ENCODE data around the gene CTCFL.

Gene CTCFL

DNA sequence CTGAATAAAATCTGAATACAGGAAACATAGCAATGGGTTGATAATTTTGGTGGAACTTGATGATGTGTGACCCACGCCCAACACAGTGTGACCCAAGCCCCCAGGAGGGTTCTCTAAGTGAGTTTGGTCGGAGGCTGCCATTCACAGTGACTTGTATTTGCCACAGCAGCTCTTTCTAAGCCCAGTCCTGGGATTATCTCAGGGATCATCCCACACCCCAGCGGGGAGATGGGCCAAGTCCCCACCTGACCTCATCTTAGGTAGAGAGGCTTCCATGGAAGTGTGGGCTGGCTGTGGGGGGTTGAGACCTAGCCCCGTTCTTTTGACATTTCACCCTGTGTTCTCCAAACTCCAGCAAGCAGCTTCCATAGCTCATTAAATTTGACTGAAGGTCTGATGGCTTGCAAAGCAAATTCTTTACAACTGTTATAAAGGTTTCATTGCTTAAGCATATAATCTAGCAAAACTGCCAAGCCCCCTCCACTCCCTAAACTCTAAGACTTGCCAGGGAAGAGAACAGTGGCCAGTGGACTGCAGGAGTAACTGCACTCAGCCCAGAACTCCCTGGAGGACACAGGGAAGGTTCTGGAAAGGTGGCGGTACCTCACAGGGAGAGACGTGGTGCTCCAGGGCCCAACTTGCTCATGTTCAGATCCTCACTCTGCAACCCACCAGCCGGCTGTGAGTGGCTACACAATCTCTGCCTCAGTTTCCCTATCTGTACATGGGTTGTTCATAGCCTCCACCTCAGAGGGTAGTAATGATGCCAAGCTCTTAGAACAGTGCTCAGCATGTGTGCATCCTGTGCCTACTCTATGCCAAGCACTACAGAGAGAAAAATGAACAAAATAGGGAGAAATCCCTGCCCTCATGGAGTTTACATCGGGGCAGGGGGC lies 35.0 kb upstream of the CTCFL start:
- no peak for DNase-seq

DNA sequence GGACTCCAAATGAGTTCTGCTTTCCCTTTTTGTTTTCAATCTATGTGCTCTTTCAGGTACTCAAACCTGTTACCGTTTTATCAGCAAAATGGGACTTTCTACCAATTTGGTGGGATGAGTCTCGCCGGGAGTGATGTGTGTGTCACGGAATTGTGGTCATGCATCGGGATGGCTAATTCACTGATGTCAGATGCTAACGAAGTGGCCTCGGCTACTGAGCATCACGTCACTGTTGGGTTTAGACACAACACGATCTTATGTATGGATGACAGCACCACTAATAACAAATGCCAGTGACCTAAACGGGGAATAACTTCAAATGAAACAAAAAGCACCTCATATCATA lies 34.3 kb upstream of the CTCFL start:
- no peak for DNase-seq

DNA sequence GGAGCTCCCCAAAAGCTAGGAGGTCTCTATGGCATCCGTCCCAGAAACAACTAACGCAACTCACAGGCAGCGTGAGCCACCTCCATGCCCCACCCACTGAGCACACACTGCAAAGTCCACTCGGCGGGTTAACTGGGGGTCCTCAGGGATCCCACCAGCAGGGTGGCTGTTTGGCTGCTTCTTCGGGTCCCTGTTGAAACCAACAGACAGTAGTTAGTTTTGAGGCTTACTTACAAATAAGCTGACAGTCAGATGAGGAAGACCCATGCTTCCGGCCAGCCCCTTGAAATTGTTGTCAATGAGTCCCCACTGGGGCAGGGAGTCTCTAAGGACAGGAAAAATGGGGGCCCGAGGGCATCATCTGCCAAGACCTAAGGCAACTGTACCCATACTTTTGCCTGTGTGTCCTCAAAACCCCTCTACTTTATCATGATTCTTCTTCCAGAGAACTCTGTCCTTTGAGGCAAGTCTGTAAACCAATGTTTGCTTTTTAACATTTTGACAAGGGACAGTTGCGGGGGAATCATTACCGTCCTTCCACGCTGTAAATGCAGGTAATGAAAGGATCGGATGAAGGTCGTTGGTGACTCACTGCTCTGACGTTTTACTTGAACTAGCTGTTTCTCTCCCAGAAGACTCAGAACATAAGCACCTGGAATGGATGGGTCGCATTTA lies 33.8 kb upstream of the CTCFL start:
- DNase-seq: no peak

DNA sequence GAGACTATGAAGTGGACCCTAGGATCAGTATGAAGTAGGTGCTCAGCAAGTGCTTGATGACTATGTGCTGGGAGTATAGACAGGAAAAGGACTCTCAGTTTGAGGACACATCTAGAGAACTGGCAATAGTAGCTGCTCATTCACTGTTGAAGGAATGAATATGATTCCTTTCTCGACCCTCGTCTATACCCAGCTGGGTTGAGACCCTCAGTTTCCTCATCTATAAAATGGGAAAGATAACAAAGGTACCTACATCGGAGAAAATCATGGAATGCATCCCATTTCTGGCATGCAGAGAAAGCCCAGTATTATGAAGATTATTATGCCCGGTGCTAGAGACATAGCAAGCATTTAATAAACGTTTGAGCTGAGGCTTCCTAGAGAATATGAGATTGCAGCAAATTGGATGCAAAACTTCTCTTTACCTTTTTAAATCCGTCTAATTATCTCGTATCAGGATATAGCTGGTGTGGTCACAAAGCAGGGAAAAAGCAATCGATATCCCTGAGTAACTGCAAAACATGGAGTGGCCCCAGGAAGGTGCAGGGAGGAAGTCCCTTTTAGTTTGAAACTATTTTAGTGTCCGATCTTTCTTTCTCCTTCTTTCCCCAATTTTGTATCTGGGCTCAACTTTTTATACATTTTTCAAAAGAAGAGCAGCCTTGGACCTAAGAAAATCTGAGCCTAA lies 33.1 kb upstream of the CTCFL start:
- no peak for DNase-seq

DNA sequence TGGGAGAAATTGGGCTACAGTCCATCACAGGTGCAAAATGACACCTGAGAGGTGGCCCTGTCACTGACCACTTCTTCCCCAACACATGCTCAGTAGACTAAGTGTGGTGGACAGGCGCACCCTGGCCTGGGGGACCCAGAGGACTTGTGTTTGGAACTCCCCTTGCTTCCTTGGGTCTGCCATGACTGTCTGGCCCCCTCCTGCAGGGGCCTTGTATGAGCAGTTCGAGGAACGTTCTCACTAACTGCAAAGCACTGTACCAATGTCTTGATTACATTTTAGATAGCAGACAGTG lies 32.0 kb upstream of the CTCFL start:
- DNase-seq: no peak

DNA sequence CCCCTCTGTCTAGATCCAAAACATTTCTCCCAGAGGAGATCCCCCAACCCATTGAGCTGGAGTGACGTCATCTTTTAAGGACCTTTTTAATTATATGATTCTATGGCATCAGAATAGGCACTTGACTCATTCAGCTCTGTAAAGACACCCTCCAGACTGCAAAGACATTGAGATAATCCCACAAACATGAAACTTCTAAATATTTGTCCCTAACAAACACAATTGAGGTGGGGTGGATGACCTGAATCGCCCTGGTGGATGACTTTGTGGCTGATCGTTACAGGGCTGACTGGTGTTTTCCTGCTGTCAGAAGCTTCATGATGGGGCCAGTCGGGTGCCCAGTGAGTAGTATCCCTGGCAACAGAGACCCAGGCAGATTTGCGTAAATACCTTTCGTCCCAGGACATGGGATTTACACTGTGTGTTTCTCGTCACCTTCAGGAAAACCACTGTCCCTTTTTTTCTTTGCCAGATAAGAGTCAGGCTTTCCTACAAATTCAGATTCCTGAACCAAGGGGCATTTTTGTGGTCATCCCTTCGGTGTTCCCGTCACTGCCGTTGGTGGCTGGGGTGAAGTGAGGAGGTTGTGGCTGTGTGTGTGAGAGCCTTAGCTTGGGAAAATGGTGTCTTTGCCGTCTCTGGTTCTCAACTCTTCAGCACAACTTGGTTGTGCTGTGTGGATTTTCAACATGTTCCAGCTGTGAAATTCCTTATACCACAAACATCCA lies 30.7 kb upstream of the CTCFL start:
- no peak for DNase-seq

DNA sequence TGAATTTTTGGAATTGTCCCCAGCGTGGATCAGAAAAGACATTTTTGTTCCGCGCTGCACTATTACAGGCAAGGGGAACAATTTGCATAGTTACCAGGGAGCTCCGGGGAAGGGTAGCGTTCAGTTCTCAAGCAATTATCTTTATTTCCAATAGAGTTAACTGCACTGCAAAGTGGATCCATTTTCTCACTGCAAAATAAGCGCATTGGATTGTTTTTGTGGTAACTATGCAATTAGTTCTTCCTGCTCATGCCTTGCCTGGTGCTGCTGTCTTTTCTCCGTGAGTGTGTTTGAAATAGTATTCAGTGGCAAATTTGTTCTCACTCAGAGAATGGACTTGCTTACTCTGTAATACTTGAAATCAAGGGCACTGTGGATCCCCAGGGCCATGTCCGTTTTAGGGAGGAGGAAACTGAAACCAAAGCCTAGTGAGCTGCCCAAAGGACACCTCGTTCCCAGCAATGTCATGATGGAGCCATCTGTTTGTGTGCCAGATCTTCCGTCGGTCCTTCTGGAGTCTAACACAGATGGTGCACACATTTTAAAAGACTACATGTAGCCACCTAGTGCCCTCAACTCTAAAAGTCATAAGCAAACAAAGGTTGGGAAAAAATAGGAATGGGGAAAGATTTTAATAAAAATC lies 28.6 kb upstream of the CTCFL start:
- DNase-seq: peak; percentile 35

DNA sequence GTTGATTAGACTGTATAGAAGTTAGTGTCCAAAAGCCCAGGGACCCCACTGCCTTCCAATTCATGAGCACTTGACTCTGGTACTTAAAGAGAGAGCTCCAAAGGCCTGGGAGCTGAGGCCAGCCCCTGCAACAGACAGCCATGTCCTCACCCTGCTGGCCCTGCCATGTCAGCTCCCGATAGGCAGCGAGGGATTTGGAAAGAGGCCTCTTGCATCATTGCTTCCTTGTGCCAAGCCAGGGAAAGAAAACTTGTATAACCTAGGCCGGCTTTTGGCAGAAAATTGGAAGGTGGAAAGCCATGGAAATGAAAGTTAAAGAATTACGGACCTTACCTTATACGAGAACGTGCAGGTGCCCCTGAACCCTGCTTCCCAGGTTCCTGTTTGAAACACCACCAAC lies 27.5 kb upstream of the CTCFL start:
- no peak for DNase-seq

DNA sequence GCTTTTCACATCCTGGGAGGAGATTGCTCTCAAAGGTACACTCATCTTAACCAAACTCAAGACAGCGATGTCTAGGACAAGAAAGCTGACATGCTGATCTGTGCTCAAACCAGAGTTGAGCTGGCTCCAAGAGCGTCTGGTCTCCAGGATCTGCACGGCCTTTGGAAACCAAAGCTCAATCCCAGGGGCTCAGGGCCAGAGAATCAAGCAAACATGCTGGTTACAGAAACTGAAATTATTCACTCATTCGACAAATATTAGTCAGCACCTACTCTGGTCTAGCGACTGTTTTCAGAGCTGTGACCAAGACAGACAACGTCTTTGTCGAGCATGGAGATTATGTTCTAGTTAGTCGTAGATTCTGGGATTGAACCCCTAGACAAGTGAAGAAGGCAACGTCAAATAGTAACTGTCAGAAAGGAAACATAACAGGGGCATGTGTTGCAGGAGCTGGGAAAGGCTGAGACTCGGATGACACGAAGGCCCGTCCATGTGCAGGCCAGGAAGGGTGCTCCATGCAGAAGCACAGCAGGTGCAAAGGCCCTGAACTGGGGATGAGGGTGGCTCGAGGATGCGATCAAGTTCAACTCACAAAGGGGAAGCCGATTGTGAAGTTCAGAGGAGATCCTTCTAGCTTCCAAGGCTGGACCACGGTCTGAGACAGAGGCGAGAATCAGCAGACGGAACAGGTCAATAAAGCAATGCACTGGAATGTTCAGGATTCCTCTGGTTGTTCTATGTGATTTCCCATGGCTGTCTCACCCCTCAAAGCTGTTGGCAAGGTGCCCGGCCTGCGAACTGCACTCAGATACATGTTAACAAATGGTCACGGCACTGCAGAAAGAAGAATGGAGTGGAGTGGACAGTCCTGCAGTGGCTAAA lies 23.5 kb upstream of the CTCFL start:
- no peak for DNase-seq

DNA sequence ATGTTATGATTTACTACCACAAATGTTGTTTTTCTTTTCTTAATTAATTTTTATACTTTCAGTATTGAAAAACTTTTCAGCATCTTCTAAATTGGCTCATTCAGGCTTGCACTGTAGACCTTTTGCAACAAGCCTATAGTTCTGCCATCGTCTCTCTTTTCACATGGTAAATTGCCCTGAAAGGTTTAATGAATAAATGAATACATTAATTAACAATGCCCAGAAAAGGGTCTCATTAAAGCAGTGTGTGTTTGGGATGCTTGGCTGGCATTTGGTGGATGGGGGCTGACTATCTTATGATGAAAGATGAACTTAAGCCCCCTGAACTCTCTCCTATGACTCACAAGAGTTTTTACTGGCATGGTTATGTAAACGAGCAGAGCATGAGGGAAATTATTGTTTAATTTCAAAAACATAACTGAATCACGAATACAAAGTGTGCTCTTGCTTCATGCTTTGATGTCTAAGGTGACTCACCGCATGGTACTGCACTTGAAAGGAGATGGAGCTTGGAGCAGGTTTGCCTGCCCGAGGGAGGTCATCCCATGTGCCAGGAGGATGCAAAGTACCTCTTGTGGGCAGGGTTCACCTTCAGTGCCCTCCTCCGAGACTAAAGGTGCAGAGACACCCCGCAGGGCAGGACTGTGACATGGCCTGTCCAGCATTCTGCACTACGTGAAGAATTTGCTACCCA lies 22.2 kb upstream of the CTCFL start:
- no peak for DNase-seq

DNA sequence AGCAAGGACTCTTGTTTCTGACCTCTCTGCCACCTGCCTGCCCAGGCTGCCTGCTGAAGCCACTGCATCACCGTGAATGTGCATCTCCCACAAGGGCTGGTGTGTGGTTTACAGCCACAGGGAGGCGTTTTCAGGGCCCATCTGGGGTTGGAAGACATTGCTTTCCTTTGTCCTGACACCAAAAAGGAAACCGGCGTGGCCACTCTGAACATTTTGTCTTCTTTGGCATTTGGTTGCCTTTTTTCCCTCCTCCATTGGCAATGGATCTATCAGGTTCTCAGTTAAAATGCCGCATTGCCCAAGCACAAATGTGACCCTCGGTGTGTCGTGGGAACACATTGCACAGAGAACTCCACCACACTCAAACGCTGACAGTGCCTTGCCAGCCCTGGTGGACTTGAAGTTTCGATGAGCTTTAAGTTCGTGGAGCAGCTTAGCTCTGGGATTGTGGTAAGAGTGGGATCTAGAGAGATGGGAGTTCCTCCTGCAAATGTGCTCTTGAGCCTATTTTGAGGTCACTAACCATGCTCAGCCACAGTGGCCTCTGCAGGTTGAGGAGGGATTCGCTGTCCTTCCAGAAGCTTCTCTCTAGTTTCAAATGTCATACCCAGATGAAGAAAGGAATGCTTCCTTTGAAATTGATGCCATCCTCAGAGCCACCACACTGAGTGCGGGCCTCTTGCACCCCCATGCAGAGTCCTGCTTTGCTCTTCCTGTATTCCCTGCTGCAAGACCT lies 21.2 kb upstream of the CTCFL start:
- no peak for DNase-seq

DNA sequence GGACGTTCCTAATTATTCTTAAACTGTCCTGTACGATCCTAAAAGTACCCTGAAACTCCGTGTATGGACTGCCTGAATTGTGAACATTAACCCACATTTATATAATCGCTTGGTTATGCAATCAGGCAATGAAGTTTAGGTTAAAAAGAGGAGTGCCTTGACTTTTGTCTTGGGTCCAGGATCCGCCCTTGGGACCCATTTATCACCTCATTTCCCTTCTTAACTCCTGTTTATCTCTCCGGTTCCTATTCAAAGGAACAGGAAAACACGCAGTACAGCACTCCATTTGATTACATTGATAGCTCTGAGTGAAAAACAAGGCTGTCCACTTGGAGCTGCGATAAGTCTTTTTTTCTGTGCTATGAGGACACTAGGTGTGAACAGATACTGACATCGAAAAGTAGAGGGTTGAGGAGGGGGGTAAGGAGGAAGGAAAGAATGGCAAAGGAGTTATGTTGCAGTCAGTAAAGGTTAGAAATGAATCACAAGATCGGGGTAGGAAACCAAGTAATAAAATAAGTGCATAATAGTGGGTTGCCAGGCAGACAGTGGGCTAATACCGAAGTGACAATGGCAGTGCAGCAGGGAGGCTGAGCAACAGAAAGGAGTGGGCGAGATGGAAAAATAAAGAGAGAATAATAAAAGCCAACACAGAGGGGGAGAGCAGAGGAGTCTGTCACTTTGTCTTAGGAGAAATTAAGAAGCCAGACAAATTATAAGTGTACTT lies 20.1 kb upstream of the CTCFL start:
- DNase-seq: no peak

DNA sequence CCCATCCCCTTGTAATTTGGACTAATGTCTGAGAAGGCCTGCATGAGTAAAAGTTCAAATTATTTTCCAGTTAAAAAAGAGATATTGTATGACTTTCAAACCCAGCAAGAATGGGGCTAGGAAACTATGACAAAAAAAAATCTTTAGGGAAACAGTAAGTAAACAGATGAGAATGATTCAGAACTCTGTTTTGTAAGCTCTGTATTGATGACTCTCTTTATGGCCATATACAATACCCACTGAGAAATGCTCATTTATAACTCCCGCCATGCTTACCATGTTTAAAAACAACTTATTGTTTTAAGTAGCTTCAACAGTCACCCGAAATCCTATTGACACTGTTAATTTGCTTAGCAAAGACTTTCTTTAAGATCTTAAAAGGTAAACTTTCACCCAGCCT lies 18.8 kb upstream of the CTCFL start:
- no peak for DNase-seq

DNA sequence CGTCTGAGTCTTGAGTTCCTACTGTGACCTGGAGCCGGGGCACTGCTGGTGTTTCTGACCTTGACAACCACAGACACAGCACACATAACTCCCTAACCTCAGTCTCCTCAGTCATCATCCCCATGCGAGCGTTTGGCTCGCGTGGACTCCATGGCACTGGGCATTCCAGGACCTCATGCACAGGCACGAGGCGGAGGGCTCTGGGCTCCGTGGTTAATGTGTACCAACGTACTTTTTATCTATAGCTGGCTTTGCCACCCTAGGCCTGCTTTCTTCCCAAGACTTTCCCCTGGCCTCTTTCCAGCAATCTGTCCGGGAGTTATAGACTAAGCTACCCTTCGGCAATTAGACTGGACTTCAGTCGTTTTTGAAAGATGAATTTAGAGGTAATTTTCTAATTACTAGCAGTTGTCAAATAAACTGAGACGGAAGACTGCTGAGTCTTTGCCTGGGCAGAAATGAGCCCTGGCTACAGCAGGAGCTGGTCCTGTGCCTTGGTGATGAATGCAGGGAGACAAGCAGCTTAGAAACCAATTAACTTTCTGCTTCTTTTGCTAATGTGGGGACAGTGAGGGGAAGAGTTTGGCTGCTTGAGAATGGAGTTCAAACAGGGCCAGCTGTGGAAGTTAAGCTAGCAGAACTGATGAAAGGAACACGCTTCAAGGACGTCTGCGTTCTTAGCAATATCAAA lies 16.1 kb upstream of the CTCFL start:
- no peak for DNase-seq

DNA sequence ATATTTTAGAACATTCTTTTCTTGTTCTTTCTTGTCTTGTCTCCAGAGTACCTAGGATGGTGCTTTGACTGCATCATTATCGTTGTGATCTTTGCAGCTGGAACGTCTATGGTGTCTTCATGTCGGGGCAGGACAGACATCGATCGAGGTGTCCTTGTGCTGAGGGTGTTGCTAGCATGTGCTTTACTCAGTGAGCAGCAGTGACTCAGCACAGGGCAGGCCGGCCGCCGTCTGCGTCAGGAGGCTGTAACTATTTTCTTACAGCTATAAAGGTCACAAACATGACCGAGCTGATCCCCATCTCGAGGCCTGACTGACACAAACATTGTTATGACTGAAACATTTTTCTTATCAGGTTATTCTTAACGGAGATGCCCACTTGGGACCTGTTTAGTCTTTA lies 14.9 kb upstream of the CTCFL start:
- no peak for DNase-seq

DNA sequence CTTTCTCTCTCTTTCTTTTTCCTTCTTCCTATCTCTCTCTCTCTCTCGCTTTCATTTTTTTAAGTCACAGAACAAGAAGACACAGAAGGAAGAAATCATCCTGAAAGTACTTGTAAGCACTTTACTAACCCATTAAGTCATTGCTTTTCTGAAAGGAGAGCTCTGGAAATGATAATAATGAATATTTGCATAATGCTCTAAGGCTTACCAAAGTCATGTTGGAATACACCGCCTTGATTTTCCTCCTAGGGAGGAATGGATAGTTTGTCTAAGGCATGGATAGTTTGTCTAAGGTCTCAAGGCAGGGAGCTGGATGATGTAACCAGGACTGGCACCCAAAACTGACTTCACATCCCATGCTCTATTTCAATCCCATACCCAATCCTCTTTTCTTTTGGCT lies 12.9 kb upstream of the CTCFL start:
- no peak for DNase-seq

DNA sequence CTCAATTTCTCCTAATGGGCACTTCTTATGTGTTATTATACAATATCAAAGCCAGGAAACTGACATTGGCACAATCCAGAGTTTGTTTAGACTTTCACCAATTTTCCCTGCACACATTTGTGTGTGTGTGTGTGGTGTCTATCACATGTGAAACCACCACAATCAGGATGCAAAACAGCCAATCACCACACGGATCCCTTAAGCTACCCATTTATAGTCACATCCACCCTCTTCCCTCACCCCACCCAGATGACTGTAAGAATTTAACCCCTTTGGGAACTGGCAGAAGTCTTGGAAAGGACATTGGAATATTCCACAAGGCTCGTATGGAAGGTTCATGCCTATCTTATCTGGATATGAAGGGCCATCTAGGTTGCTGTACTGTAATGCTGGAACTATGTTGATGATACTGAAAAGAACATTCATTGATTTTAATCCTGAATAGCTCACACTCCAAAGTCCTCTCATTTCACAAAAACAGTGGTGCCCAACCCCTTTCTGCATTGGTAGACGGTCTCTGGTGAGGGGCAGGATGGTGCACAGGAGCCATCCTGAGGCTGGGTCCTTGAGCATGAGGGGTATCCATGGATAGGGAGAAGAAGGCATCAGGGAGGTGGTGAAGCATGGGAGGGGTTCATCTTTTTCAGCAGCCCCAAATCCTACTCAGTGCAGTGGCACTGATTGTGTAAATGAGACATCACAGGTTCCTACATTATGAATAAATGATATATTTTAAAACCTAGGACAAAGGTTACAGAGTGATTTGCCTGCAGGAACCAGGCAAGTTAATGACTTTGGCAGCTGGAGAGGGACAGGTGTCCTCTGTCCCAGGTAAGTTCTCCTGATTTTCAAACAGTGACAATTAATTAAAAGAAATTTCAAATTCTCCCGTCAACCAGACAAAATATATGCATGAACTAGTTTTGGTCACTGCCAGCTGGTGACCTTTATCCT lies 12.1 kb upstream of the CTCFL start:
- no peak for DNase-seq

DNA sequence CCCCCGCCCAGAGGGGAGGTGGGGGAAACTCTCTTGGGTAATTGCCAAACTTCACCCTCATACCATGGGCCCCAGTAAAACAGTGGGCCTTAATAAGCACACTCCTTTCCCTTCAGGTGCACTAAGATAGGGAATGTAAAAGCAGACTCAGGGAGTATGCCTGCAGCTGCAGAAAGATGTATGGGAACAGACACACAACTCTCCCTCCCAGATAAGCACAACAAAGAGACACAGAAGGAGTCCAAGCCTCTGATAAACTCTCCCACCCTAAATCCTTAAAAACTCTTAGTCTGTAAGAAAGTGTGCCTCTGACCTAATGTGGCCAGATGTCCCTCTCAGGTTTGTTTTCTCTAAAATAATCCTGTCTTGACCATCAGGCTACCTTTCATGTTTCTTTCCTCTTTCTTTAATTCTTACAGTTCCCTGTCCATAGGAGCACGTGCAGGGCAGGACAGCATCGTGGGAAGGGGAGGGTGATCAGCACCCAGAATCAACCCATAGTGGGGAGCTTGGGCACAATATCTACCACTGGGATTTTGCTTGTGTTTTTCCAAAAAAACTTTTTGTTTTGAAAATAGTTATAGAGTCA lies 11.3 kb upstream of the CTCFL start:
- DNase-seq: no peak
